Measurements from ENCODE around the gene ARHGEF28.

The ARHGEF28 gene

GRCh38 chr5:73663161-73663859, 37.3 kb downstream of the ARHGEF28 start:
- DNase-seq = no peak

- DNase-seq = no peak
These were observed 37.9 kb downstream of the ARHGEF28 start for GRCh38 chr5:73663860-73664240.

- DNase-seq = no peak
These were observed 38.8 kb downstream of the ARHGEF28 start for GRCh38 chr5:73664796-73665195.

- no peak for DNase-seq
These were observed 40.9 kb downstream of the ARHGEF28 start for GRCh38 chr5:73666891-73667290.

- no peak for DNase-seq
These were observed 42.0 kb downstream of the ARHGEF28 start for GRCh38 chr5:73668017-73668416.

GRCh38 chr5:73668486-73669111, 42.6 kb downstream of the ARHGEF28 start:
- no peak for DNase-seq

GRCh38 chr5:73670731-73671130, 44.7 kb downstream of the ARHGEF28 start:
- DNase-seq = no peak

- DNase-seq = no peak
These were observed 46.1 kb downstream of the ARHGEF28 start for GRCh38 chr5:73672132-73672531.

GRCh38 chr5:73673161-73673591, 47.2 kb downstream of the ARHGEF28 start:
- no peak for DNase-seq

GRCh38 chr5:73674669-73675004, 48.6 kb downstream of the ARHGEF28 start:
- DNase-seq = no peak

- no peak for DNase-seq
These were observed 52.3 kb downstream of the ARHGEF28 start for GRCh38 chr5:73678322-73678740.

GRCh38 chr5:73678807-73679206, 52.8 kb downstream of the ARHGEF28 start:
- DNase-seq = no peak

GRCh38 chr5:73682176-73682575, 56.2 kb downstream of the ARHGEF28 start:
- no peak for DNase-seq

- no peak for DNase-seq
These were observed 58.7 kb downstream of the ARHGEF28 start for GRCh38 chr5:73684691-73685090.

GRCh38 chr5:73686912-73687311, 60.9 kb downstream of the ARHGEF28 start:
- no peak for DNase-seq

GRCh38 chr5:73687357-73687756, 61.4 kb downstream of the ARHGEF28 start:
- no peak for DNase-seq

GRCh38 chr5:73690015-73690414, 64.0 kb downstream of the ARHGEF28 start:
- no peak for DNase-seq

- no peak for DNase-seq
These were observed 65.5 kb downstream of the ARHGEF28 start for GRCh38 chr5:73691302-73692080.

GRCh38 chr5:73692166-73692640, 66.2 kb downstream of the ARHGEF28 start:
- DNase-seq = no peak

GRCh38 chr5:73692981-73693380, 67.0 kb downstream of the ARHGEF28 start:
- no peak for DNase-seq

GRCh38 chr5:73693573-73694061, 67.6 kb downstream of the ARHGEF28 start:
- no peak for DNase-seq

- no peak for DNase-seq
These were observed 68.1 kb downstream of the ARHGEF28 start for GRCh38 chr5:73694089-73694488.

GRCh38 chr5:73698011-73698410, 72.0 kb downstream of the ARHGEF28 start:
- DNase-seq = no peak

- DNase-seq = no peak
These were observed 75.6 kb downstream of the ARHGEF28 start for GRCh38 chr5:73701566-73701965.
